Neuronal stem cell (in vitro differentiated cells): ENCODE measurements around the gene ANKRD31.
"Not testable (repeated sequence)": the region's sequence is repeated elsewhere in the genome, so short reads cannot be mapped to it uniquely, and the experiment has no call there.

Source experiments
- DNase-seq: peaks from one replicate; pipeline ENCODE4 v3.0.0-alpha.2; 2013; ENCODE audit warnings: low spot score
- H2AFZ ChIP-seq: one replicate; pipeline ENCODE4 v1.6.1; 2013; ENCODE audit warnings: mild to moderate bottlenecking, low read length, inconsistent platforms
- H2AK5ac ChIP-seq: 2 replicates; pipeline ENCODE4 v1.6.1; 2013; ENCODE audit warnings: low read depth, mild to moderate bottlenecking, inconsistent platforms, low read length, moderate library complexity, mixed read lengths
- H2BK120ac ChIP-seq: 2 replicates; pipeline ENCODE4 v1.6.1; 2013; ENCODE audit warnings: low read depth, mild to moderate bottlenecking, inconsistent platforms, low read length, moderate library complexity, mixed read lengths
- H2BK12ac ChIP-seq: one replicate; pipeline ENCODE4 v1.6.1; 2013; ENCODE audit warnings: low read length, inconsistent platforms
- H2BK15ac ChIP-seq: 2 replicates; pipeline ENCODE4 v1.6.1; 2013; ENCODE audit warnings: mild to moderate bottlenecking, low read length, inconsistent platforms, mixed read lengths
- H2BK5ac ChIP-seq: one replicate; pipeline ENCODE4 v1.6.1; 2013; ENCODE audit warnings: inconsistent platforms, mild to moderate bottlenecking, low read length, moderate library complexity
- H3K14ac ChIP-seq: one replicate; pipeline ENCODE4 v1.6.1; 2013; ENCODE audit warnings: low read length, inconsistent platforms
- H3K18ac ChIP-seq: 2 replicates; pipeline ENCODE4 v1.6.1; 2013; ENCODE audit warnings: low read length, inconsistent platforms
- H3K23ac ChIP-seq: 2 replicates; pipeline ENCODE4 v1.6.1; 2013; ENCODE audit warnings: low read depth, mild to moderate bottlenecking, mixed read lengths, low read length, inconsistent platforms; ENCODE audit not compliant: poor library complexity
- H3K27ac ChIP-seq: replicated peaks from 3 replicates; pipeline ENCODE4 v1.5.1; 2013; ENCODE audit warnings: low read length, inconsistent platforms
- H3K27me3 ChIP-seq, 3 experiments: 2 replicates each; pipeline ENCODE4 v1.6.1; 2013; ENCODE audit warnings: low read length in 3 of 3, mild to moderate bottlenecking in 2 of 3, inconsistent platforms in 1 of 3, low read depth in 1 of 3, mixed read lengths in 1 of 3, moderate library complexity in 1 of 3; ENCODE audit not compliant: control insufficient read depth in 3 of 3, insufficient read depth in 3 of 3
- H3K36me3 ChIP-seq, 2 donors: replicated peaks in 1 of 2; 2 replicates each; pipeline ENCODE4 v1.6.1; 2013; ENCODE audit warnings: low read length in 2 of 2; ENCODE audit not compliant: control insufficient read depth in 2 of 2, insufficient read depth in 2 of 2
- H3K4ac ChIP-seq: 2 replicates; pipeline ENCODE4 v1.6.1; 2013; ENCODE audit warnings: inconsistent platforms, mild to moderate bottlenecking, low read length, moderate library complexity
- H3K4me1 ChIP-seq, 2 donors: 1 replicate in 1 of 2; 2 replicates in 1 of 2; pipeline ENCODE4 v1.6.1; 2013; ENCODE audit warnings: low read length in 2 of 2, low read depth in 1 of 2; ENCODE audit not compliant: control insufficient read depth in 2 of 2, insufficient read depth in 1 of 2
- H3K4me2 ChIP-seq: one replicate; pipeline ENCODE4 v1.6.1; 2013; ENCODE audit warnings: mild to moderate bottlenecking, low read length, inconsistent platforms; ENCODE audit not compliant: insufficient read depth, poor library complexity, severe bottlenecking
- H3K4me3 ChIP-seq, 2 donors: 2 replicates each; pipeline ENCODE4 v1.5.1; 2013; ENCODE audit warnings: low read length in 2 of 2, mild to moderate bottlenecking in 2 of 2, inconsistent platforms in 1 of 2, moderate library complexity in 1 of 2
- H3K79me1 ChIP-seq: one replicate; pipeline ENCODE4 v1.6.1; 2013; ENCODE audit warnings: low read depth, mild to moderate bottlenecking, inconsistent platforms, low read length, moderate library complexity
- H3K9ac ChIP-seq: one replicate; pipeline ENCODE4 v1.6.1; 2013; ENCODE audit warnings: mild to moderate bottlenecking, low read depth, low read length, inconsistent platforms; ENCODE audit not compliant: poor library complexity
- H3K9me3 ChIP-seq, 2 donors: replicated peaks in 1 of 2; 2 replicates each; pipeline versions ENCODE3 to v1.6.1; 2013; ENCODE audit warnings: low read length in 2 of 2, mild to moderate bottlenecking in 2 of 2, inconsistent platforms in 1 of 2, low read depth in 1 of 2, mixed read lengths in 1 of 2, moderate library complexity in 1 of 2; ENCODE audit not compliant: control insufficient read depth in 2 of 2, insufficient read depth in 1 of 2
- H4K8ac ChIP-seq: one replicate; pipeline ENCODE4 v1.6.1; 2013; ENCODE audit warnings: low read depth, mild to moderate bottlenecking, inconsistent platforms, low read length, moderate library complexity
- H4K91ac ChIP-seq: one replicate; pipeline ENCODE4 v1.6.1; 2013; ENCODE audit warnings: low read length, low read depth, mild to moderate bottlenecking, inconsistent platforms; ENCODE audit not compliant: poor library complexity
- WGBS, 2 donors: extraction: QIAGEN DNeasy Blood & Tissue Kit; methylation state at CpG; one replicate each; pipeline ENCODE4 v1.1.7; 2013; ENCODE audit warnings: missing lambda C conversion rate in 2 of 2, mixed read lengths in 1 of 2; ENCODE audit not compliant: insufficient read length in 2 of 2, insufficient replicate concordance in 1 of 2; ENCODE audit errors: extremely low coverage in 2 of 2; 5-methylcytosine and 5-hydroxymethylcytosine counted together

The ANKRD31 gene

DNA sequence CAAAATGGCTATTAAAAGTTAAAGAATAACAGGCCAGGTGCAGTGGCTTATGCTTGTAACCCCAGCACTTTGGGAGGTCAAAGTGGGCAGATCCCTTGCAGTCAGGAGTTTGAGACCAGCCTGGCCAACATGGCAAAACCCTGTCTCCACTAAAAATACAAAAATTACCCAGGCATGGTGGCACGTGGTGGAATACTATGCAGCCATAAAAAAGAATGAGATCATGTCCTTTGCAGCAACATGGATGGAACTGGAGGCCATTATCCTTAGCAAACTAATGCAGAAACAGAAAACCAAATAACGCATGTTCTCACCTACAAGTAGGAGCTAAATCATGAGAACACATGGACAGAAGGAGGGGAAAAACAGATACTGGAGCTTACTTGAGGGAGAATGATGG, 15.9 kb downstream of the ANKRD31 start:
- not testable (repeated sequence) for H3K4me2 ChIP-seq, H4K8ac ChIP-seq, H2BK15ac ChIP-seq, H3K4ac ChIP-seq, H3K18ac ChIP-seq, H2BK12ac ChIP-seq, H3K27me3 ChIP-seq, H3K79me1 ChIP-seq, H3K4me3 ChIP-seq, H3K27ac ChIP-seq, H3K9ac ChIP-seq, H3K4me1 ChIP-seq, H3K36me3 ChIP-seq, DNase-seq, H3K9me3 ChIP-seq, H3K23ac ChIP-seq, H2BK5ac ChIP-seq, H2BK120ac ChIP-seq, H4K91ac ChIP-seq, H2AK5ac ChIP-seq, H3K14ac ChIP-seq, H2AFZ ChIP-seq
- no CpG with 5 or more reads among the region's 2 CpGs for WGBS, 2 donors

DNA sequence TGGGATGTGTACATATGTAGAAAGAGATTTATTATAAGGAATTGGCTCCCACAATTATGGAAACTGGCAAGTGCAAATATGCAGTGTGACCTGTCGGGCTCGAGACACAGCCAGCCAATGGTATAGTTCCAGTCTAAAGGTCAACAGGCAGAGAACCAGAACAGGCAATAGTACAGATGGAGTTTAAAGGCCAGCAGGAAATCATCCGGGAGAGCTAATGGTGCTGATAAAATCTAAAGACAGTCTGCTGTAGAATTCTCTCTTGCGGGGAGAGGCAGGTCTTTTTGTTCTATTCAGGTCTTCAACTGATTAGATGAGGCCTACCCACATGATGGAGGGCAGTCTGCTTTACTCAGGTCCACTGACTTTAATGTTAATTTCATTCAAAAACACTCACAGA, 21.8 kb downstream of the ANKRD31 start:
- H3K9ac ChIP-seq: no peak overlapping the region
- no peak overlapping the region for H4K8ac ChIP-seq
- no peak overlapping the region for H3K14ac ChIP-seq
- no peaks in the 10 kb centered on the region for H3K4me1 ChIP-seq
- no peak overlapping the region for H3K4me2 ChIP-seq
- H4K91ac ChIP-seq: no peak overlapping the region
- no peak for DNase-seq
- no peak overlapping the region for H3K4ac ChIP-seq
- no peak overlapping the region for H2BK120ac ChIP-seq
- no peak overlapping the region for H3K18ac ChIP-seq
- WGBS, 2 donors: no CpG with 5 or more reads among the region's 4 CpGs
- no peak overlapping the region for H3K4me3 ChIP-seq
- peaks cover 0 to 4% of the 10 kb centered on the region in 2 donors for H3K9me3 ChIP-seq
- no peak overlapping the region for H2BK15ac ChIP-seq
- no peaks in the 10 kb centered on the region for H3K36me3 ChIP-seq
- H3K23ac ChIP-seq: no peak overlapping the region
- H2BK5ac ChIP-seq: no peak overlapping the region
- H3K27me3 ChIP-seq: no peaks in the 10 kb centered on the region
- H3K27ac ChIP-seq: no peak overlapping the region
- no peak overlapping the region for H2AK5ac ChIP-seq
- H3K79me1 ChIP-seq: no peaks in the 10 kb centered on the region
- no peak overlapping the region for H2AFZ ChIP-seq
- H2BK12ac ChIP-seq: no peak overlapping the region

DNA sequence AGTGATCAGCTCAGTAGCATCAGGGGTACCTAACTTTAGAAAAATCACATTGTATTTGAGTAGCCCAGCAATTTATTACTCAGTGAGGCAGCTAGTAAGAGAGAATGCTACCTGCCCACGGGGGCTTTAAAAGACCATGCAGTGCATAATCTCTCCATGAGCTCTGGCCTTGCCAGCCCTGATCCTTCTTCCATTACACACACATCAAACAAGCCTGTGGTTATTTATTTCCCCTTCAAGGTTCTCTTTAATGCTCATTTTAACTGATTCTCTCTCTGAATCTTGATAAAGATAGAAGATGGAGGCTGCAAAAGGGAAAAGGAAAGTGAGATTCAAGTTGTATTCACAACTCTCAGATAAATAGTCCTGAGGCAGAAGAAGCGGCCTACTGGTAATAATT, 22.3 kb downstream of the ANKRD31 start:
- H3K27me3 ChIP-seq: no peaks in the 10 kb centered on the region
- no peak overlapping the region for H3K23ac ChIP-seq
- no peak overlapping the region for H4K91ac ChIP-seq
- H2BK5ac ChIP-seq: no peak overlapping the region
- H3K9ac ChIP-seq: no peak overlapping the region
- peaks cover 0 to 4% of the 10 kb centered on the region in 2 donors for H3K9me3 ChIP-seq
- H3K36me3 ChIP-seq: no peaks in the 10 kb centered on the region
- no peak overlapping the region for H3K18ac ChIP-seq
- no peak overlapping the region for H3K27ac ChIP-seq
- no peak overlapping the region for H2AK5ac ChIP-seq
- no peak overlapping the region for H2BK12ac ChIP-seq
- H3K4me3 ChIP-seq: no peak overlapping the region
- no CpG with 5 or more reads among the region's 2 CpGs for WGBS, 2 donors
- no peak overlapping the region for H3K14ac ChIP-seq
- no peak overlapping the region for H2BK15ac ChIP-seq
- no peak overlapping the region for H3K4ac ChIP-seq
- no peaks in the 10 kb centered on the region for H3K79me1 ChIP-seq
- no peak overlapping the region for H4K8ac ChIP-seq
- H3K4me1 ChIP-seq: no peaks in the 10 kb centered on the region
- H2AFZ ChIP-seq: no peak overlapping the region
- H2BK120ac ChIP-seq: no peak overlapping the region
- no peak for DNase-seq
- no peak overlapping the region for H3K4me2 ChIP-seq

DNA sequence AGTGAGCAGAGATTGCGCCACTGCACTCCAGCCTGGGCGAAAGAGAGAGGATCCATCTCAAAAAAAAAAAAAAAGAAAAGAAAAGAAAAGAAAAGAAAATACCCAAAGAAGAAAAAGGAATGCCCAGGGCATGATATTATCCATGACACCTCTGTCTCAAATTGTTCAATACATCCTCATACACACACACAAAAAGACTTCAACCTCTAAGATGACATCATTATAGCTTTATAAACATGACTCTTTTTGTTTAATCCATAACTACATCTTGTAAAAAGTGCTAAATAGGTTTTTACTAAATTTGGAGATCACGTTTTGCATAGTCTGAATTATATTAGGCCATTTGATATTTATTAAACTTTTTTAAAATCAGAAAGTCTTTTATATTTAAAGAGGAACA, 33.1 kb downstream of the ANKRD31 start:
- Histone ChIP-seq H4K91ac (no peak overlapping the region), H3K36me3 (no peaks in the 10 kb centered on the region), H3K27me3 (no peaks in the 10 kb centered on the region), H3K4me3 (no peak overlapping the region), H3K79me1 (no peaks in the 10 kb centered on the region), H3K27ac (no peak overlapping the region), H3K4ac (no peak overlapping the region), H2BK120ac (no peak overlapping the region), H2BK12ac (no peak overlapping the region), H2AK5ac (no peak overlapping the region), H3K4me2 (no peak overlapping the region), H3K4me1 (no peaks in the 10 kb centered on the region), H3K23ac (no peak overlapping the region), H3K18ac (no peak overlapping the region), H2BK15ac (no peak overlapping the region), H3K14ac (no peak overlapping the region), H2AFZ (no peak overlapping the region), H3K9ac (no peak overlapping the region), H4K8ac (no peak overlapping the region), H2BK5ac (no peak overlapping the region), H3K9me3 (no peaks in the 10 kb centered on the region)
- DNase-seq: no peak
- no CpG with 5 or more reads among the region's 3 CpGs for WGBS, 2 donors
